ENCODE measurements around the gene GSTO1.
"Not testable (repeated sequence)": the region's sequence is repeated elsewhere in the genome, so short reads cannot be mapped to it uniquely, and the experiment has no call there.

The GSTO1 gene

GRCh38 chr10:104233817-104234216, 20.9 kb upstream of the GSTO1 start:
- Histone ChIP-seq H3K36me3 (ENCODE audit: control insufficient read depth, insufficient read depth, low read length) (no peaks in the 10 kb centered on the region), H3K27ac (ENCODE audit: low read depth, low read length, severe bottlenecking) (no peak overlapping the region), H3K9me3 (ENCODE audit: control insufficient read depth, low read length) (peaks cover 14% of the 10 kb centered on the region), H3K4me1 (ENCODE audit: control insufficient read depth, insufficient read depth, low read length, poor library complexity, severe bottlenecking) (no peaks in the 10 kb centered on the region), H3K4me3 (ENCODE audit: extremely low read depth, insufficient read depth, low read length, poor library complexity, severe bottlenecking) (no peak overlapping the region)
- no CpG with 5 or more reads among the region's 1 CpG for WGBS, 2 experiments (ENCODE audit: insufficient coverage in 2 of 2)

DNA sequence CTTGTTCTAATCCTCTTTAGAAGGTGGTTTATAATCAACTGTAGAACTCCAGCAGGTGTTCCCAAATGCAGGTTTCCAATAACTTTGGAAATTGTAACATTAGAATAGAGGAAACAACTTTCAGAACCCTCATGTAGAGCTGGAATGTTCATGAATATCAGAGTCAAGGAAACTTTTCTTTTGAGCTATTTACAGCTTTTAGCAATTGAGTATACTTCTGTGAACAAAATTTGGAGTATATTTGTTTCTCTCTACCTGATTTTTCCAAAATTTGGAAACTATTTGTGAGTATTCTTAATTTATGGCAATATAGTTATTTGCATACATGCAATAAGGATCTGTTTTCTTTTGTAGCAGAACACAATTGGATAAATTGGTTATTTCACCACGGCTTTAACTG, 19.8 kb upstream of the GSTO1 start:
- H3K36me3 ChIP-seq (ENCODE audit: control insufficient read depth, insufficient read depth, low read length), result no peaks in the 10 kb centered on the region
- H3K4me3 ChIP-seq (ENCODE audit: extremely low read depth, insufficient read depth, low read length, poor library complexity, severe bottlenecking), result no peak overlapping the region
- no peak overlapping the region for H3K27ac ChIP-seq (ENCODE audit: low read depth, low read length, severe bottlenecking)
- no peaks in the 10 kb centered on the region for H3K4me1 ChIP-seq (ENCODE audit: control insufficient read depth, insufficient read depth, low read length, poor library complexity, severe bottlenecking)
- 50% methylated on average over 1 of the region's 1 CpG; no CpG with 5 or more reads in 1 of the 2 experiments for WGBS, 2 experiments (ENCODE audit: insufficient coverage in 2 of 2)
- peaks cover 14% of the 10 kb centered on the region for H3K9me3 ChIP-seq (ENCODE audit: control insufficient read depth, low read length)

DNA sequence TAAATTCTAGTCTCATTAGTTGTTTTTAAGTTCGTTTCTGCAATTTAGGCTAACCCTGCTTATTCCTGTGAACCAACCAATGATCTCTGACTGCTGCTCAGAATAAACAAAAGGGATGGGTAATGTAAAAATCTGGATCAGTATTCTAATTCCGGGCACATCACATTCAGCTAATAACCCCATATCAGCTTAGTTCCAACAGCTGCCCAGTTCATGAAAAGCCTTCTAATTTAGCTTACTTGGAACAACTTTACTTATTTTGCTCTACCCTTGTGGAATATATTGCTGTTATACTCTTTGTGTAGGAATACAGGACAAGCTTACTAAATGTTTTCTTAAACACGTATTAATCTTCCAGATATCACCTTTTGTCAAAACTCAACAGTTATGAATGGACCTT, 18.9 kb upstream of the GSTO1 start:
- Histone ChIP-seq H3K36me3 (ENCODE audit: control insufficient read depth, insufficient read depth, low read length) (no peaks in the 10 kb centered on the region), H3K9me3 (ENCODE audit: control insufficient read depth, low read length) (peaks cover 14% of the 10 kb centered on the region), H3K4me3 (ENCODE audit: extremely low read depth, insufficient read depth, low read length, poor library complexity, severe bottlenecking) (no peak overlapping the region), H3K4me1 (ENCODE audit: control insufficient read depth, insufficient read depth, low read length, poor library complexity, severe bottlenecking) (no peaks in the 10 kb centered on the region), H3K27ac (ENCODE audit: low read depth, low read length, severe bottlenecking) (no peak overlapping the region)
- WGBS, 2 experiments (ENCODE audit: insufficient coverage in 2 of 2), result 100% methylated on average over 1 of the region's 3 CpGs

DNA sequence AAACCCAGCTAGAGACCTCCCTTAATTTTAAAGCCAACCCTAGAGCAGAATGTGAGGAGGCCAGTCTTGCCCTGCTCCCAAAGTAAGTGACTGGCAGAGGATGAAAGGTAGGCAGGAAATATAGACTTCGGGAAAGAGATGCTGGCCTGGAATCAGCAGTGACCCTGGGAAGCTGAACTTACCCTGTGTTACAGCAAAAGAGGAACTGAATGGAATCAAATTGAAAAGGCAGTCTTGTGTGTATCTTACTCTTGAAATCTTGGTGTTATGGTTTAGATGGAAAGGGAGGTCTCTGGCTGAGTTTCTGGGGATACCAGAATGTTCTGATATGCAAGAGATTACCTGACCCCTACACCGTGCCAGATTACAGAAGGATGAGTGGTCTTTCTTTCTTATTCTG, 14.6 kb upstream of the GSTO1 start:
- peaks cover 3% of the 10 kb centered on the region for H3K9me3 ChIP-seq (ENCODE audit: control insufficient read depth, low read length)
- no peak overlapping the region for H3K27ac ChIP-seq (ENCODE audit: low read depth, low read length, severe bottlenecking)
- H3K36me3 ChIP-seq (ENCODE audit: control insufficient read depth, insufficient read depth, low read length), result no peaks in the 10 kb centered on the region
- 93 to 97% methylated on average over 2 of the region's 2 CpGs for WGBS, 2 experiments (ENCODE audit: insufficient coverage in 2 of 2)
- no peak overlapping the region for H3K4me3 ChIP-seq (ENCODE audit: extremely low read depth, insufficient read depth, low read length, poor library complexity, severe bottlenecking)
- H3K4me1 ChIP-seq (ENCODE audit: control insufficient read depth, insufficient read depth, low read length, poor library complexity, severe bottlenecking), result no peaks in the 10 kb centered on the region

- H3K4me1 ChIP-seq (ENCODE audit: control insufficient read depth, insufficient read depth, low read length, poor library complexity, severe bottlenecking), result no peaks in the 10 kb centered on the region
- H3K27ac ChIP-seq (ENCODE audit: low read depth, low read length, severe bottlenecking), result no peak overlapping the region
- H3K4me3 ChIP-seq (ENCODE audit: extremely low read depth, insufficient read depth, low read length, poor library complexity, severe bottlenecking), result no peak overlapping the region
- no peaks in the 10 kb centered on the region for H3K36me3 ChIP-seq (ENCODE audit: control insufficient read depth, insufficient read depth, low read length)
- peaks cover 4% of the 10 kb centered on the region for H3K9me3 ChIP-seq (ENCODE audit: control insufficient read depth, low read length)
These were observed 12.1 kb upstream of the GSTO1 start for GRCh38 chr10:104242545-104242944.

DNA sequence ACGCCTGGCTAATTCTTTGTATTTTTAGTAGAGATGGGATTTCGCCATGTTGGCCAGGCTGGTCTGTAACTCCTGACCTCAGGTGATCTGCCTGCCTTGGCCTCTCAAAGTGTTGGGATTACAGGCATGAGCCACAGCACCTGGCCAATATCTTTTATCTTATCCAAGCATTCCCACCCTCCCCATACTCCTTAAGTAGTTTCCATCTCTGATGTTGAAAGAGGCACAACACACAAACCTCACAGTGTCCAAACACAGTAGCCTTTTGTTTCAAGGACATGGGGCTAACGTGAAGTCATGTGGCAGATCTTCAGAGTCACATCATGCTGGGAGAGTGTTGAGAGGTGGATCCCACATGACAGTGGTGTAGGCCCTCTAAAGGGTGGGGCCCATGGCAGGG, 11.7 kb upstream of the GSTO1 start:
- not testable (repeated sequence) for H3K9me3 ChIP-seq (ENCODE audit: control insufficient read depth, low read length); H3K4me3 ChIP-seq (ENCODE audit: extremely low read depth, insufficient read depth, low read length, poor library complexity, severe bottlenecking); H3K36me3 ChIP-seq (ENCODE audit: control insufficient read depth, insufficient read depth, low read length); H3K27ac ChIP-seq (ENCODE audit: low read depth, low read length, severe bottlenecking); H3K4me1 ChIP-seq (ENCODE audit: control insufficient read depth, insufficient read depth, low read length, poor library complexity, severe bottlenecking)
- WGBS, 2 experiments (ENCODE audit: insufficient coverage in 2 of 2), result 86 to 92% methylated on average over 3 of the region's 3 CpGs

DNA sequence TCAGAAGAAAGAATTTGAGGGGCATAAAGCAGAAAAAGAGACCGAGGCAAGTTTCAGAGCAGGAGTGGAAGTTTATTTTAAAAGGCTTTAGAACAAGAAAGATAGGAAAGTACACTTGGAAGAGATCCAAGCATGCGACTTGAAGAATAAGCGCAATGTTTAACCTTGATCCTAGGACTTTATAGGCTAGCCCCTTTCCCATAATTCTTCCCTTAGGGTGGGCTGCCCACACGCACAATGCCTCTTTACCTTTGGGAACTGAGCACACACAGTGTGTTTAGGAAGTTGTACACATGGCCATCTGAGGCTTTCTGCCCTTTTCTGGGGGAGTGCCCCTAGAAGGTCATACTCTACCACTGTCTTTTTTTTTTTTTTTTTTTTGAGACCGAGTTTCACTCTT, 11.2 kb upstream of the GSTO1 start:
- no peaks in the 10 kb centered on the region for H3K36me3 ChIP-seq (ENCODE audit: control insufficient read depth, insufficient read depth, low read length)
- H3K4me1 ChIP-seq (ENCODE audit: control insufficient read depth, insufficient read depth, low read length, poor library complexity, severe bottlenecking), result no peaks in the 10 kb centered on the region
- H3K9me3 ChIP-seq (ENCODE audit: control insufficient read depth, low read length), result peaks cover 4% of the 10 kb centered on the region
- H3K27ac ChIP-seq (ENCODE audit: low read depth, low read length, severe bottlenecking), result no peak overlapping the region
- 95 to 100% methylated on average over 3 to 5 of the region's 5 CpGs for WGBS, 2 experiments (ENCODE audit: insufficient coverage in 2 of 2)
- H3K4me3 ChIP-seq (ENCODE audit: extremely low read depth, insufficient read depth, low read length, poor library complexity, severe bottlenecking), result no peak overlapping the region

DNA sequence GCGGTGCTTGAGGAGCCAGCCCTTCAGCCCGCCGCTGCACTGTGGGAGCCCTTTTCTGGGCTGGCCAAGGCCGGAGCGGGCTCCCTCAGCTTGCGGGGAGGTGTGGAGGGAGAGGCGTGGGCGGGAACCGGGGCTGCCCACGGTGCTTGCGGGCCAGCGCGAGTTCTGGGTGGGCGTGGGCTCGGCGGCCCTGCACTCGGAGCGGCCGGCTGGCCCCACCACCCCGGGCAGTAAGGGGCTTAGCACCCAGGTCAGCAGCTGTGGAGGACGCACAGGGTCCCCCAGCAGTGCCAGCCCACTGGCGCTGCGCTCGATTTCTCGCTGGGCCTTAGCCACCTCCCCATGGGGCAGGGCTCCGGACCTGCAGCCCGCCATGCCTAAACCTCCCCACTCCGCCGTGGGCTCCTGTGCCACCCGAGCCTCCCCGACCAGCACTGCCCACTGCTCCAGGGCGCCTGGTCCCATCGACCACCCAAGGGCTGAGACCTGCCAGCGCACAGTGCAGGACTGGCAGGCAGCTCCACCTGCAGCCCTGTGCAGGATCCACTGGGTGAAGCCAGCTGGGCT, 9.5 kb upstream of the GSTO1 start:
- Histone ChIP-seq H3K4me1 (ENCODE audit: control insufficient read depth, insufficient read depth, low read length, poor library complexity, severe bottlenecking) (no peaks in the 10 kb centered on the region), H3K9me3 (ENCODE audit: control insufficient read depth, low read length) (peaks cover 4% of the 10 kb centered on the region)
- WGBS, 2 experiments (ENCODE audit: insufficient coverage in 2 of 2), result 95 to 96% methylated on average over 20 to 31 of the region's 34 CpGs

DNA sequence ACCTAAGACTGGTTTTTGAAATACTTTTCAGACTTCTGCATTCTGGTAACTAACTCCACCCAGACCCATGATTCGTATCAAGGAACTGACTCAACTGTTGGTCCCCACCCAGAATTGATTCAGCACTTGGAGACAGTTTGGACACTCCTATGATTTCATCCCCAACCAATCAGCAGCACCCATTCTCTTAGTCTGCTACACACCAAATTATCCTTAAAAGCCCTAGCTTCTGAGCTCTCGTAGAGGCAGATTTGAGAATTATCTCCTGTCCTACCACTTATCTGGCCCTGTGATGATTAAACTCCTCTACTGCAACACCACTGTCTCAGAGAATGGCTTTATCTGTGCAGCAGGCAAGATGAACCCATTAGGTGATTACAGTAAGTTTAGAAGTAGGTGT, 7.7 kb upstream of the GSTO1 start:
- Histone ChIP-seq H3K4me3 (ENCODE audit: extremely low read depth, insufficient read depth, low read length, poor library complexity, severe bottlenecking) (no peak overlapping the region), H3K27ac (ENCODE audit: low read depth, low read length, severe bottlenecking) (no peak overlapping the region), H3K9me3 (ENCODE audit: control insufficient read depth, low read length) (peaks cover 4% of the 10 kb centered on the region), H3K4me1 (ENCODE audit: control insufficient read depth, insufficient read depth, low read length, poor library complexity, severe bottlenecking) (no peaks in the 10 kb centered on the region), H3K36me3 (ENCODE audit: control insufficient read depth, insufficient read depth, low read length) (no peaks in the 10 kb centered on the region)
- WGBS, 2 experiments (ENCODE audit: insufficient coverage in 2 of 2), result 83 to 92% methylated on average over 1 of the region's 2 CpGs

More for the DNA sequence above, 9.5 kb upstream of the GSTO1 start:
- Histone ChIP-seq H3K4me3 (ENCODE audit: extremely low read depth, insufficient read depth, low read length, poor library complexity, severe bottlenecking) (no peak overlapping the region), H3K27ac (ENCODE audit: low read depth, low read length, severe bottlenecking) (no peak overlapping the region), H3K36me3 (ENCODE audit: control insufficient read depth, insufficient read depth, low read length) (no peaks in the 10 kb centered on the region)

GRCh38 chr10:104247513-104248146, 7.1 kb upstream of the GSTO1 start:
- no peak overlapping the region for H3K27ac ChIP-seq (ENCODE audit: low read depth, low read length, severe bottlenecking)
- peaks cover under 1% of the 10 kb centered on the region for H3K4me1 ChIP-seq (ENCODE audit: control insufficient read depth, insufficient read depth, low read length, poor library complexity, severe bottlenecking)
- H3K4me3 ChIP-seq (ENCODE audit: extremely low read depth, insufficient read depth, low read length, poor library complexity, severe bottlenecking), result no peak overlapping the region
- H3K9me3 ChIP-seq (ENCODE audit: control insufficient read depth, low read length), result peaks cover 4% of the 10 kb centered on the region
- WGBS, 2 experiments (ENCODE audit: insufficient coverage in 2 of 2), result 80 to 100% methylated on average over 1 of the region's 3 CpGs
- no peaks in the 10 kb centered on the region for H3K36me3 ChIP-seq (ENCODE audit: control insufficient read depth, insufficient read depth, low read length)

GRCh38 chr10:104248931-104249330, 5.8 kb upstream of the GSTO1 start:
- H3K36me3 ChIP-seq (ENCODE audit: control insufficient read depth, insufficient read depth, low read length); H3K9me3 ChIP-seq (ENCODE audit: control insufficient read depth, low read length); H3K27ac ChIP-seq (ENCODE audit: low read depth, low read length, severe bottlenecking); H3K4me3 ChIP-seq (ENCODE audit: extremely low read depth, insufficient read depth, low read length, poor library complexity, severe bottlenecking): not testable (repeated sequence)
- peaks cover 11% of the 10 kb centered on the region for H3K4me1 ChIP-seq (ENCODE audit: control insufficient read depth, insufficient read depth, low read length, poor library complexity, severe bottlenecking)
- 90 to 92% methylated on average over 11 of the region's 11 CpGs for WGBS, 2 experiments (ENCODE audit: insufficient coverage in 2 of 2)
